ENCODE results near the gene RAB25.
A peak's percentile ranks its signal among the peaks of the same experiment; 100 is the strongest.

RAB25 gene

DNA sequence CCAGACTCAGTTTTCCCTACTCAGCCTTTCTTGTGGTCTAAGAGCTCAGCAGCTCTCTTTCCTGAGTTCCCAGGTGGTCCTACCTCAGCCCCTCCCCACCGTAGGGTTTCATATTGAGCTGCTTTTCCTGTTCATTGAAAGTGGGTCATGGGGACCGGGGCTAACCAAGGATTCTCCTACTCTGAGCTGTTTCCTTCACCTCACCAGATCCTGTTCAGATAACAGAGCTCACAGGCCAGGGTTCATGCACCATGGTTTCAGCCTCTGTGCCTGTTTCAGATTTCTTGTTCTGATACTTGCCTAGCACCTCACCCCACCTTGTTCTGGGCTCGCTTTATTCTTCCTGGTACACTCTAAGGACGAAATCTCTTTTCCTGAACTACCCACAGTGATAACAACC lies 15.9 kb upstream of the RAB25 start:
- TF ChIP-seq, protein P1, sequence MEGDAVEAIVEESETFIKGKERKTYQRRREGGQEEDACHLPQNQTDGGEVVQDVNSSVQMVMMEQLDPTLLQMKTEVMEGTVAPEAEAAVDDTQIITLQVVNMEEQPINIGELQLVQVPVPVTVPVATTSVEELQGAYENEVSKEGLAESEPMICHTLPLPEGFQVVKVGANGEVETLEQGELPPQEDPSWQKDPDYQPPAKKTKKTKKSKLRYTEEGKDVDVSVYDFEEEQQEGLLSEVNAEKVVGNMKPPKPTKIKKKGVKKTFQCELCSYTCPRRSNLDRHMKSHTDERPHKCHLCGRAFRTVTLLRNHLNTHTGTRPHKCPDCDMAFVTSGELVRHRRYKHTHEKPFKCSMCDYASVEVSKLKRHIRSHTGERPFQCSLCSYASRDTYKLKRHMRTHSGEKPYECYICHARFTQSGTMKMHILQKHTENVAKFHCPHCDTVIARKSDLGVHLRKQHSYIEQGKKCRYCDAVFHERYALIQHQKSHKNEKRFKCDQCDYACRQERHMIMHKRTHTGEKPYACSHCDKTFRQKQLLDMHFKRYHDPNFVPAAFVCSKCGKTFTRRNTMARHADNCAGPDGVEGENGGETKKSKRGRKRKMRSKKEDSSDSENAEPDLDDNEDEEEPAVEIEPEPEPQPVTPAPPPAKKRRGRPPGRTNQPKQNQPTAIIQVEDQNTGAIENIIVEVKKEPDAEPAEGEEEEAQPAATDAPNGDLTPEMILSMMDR (IDR thresholded peaks at IDR 0.05; ENCODE audit: borderline replicate concordance, control extremely low read depth, extremely low read depth, insufficient read depth, missing control alignments), result no peak
- in situ Hi-C loops (cut with MboI; ENCODE audit: low sequenced_read_pairs, unreplicated experiment), result no loop called here
- DNase-seq (ENCODE audit: low spot score), result no peak

DNA sequence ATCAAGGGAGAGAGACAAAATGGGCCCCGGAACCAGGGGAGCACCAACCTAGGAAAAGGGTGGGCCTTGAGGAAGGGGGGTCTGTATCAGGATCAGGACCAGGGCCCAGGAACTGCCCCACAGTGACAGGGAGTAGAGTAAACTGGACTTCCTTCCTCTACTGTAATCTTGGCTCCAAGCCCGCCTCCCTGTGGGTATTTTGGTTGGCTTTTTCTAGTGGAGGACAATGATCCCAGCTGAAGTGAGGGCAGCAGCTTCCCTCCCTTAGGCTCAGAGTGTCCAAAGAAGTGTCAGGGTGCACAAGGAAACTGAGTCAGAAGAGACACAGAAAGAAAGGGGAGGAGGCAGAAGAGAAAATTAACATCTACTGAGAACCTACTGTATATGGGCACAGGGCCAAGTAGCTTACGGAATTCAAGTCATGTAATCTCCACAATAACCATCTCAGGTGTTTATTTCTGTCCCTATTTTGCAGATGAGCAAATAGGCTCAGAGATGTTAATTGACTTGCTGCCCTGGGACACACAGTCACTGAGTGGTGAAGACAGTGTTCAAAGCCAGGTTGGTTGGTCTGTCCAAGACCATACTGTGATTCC lies 12.2 kb upstream of the RAB25 start:
- DNase-seq (ENCODE audit: low spot score), result no peak
- in situ Hi-C loops (cut with MboI; ENCODE audit: low sequenced_read_pairs, unreplicated experiment), result no loop called here
- TF ChIP-seq, protein P1 (IDR thresholded peaks at IDR 0.05; ENCODE audit: borderline replicate concordance, control extremely low read depth, extremely low read depth, insufficient read depth, missing control alignments), result no peak

DNA sequence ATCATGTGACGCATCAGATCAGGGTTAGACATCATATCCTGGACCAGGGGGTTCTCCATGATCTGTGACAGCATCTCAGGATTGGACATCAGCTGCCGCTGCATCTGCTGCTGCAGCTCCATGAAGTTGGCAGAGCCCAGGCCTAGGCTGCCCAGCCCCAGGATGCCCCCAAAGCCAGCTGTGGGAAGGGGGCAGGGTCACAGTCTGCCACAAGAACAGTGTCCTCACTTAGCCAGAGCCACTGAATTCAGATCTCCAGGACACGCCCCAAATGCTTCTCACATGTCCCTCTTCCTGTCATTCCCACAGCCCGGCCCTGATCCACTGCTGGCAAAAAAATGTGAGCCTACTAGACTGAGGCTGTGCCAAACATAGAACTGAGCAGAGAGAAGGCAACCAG lies 10.6 kb upstream of the RAB25 start:
- TF ChIP-seq, protein P1 (IDR thresholded peaks at IDR 0.05; ENCODE audit: borderline replicate concordance, control extremely low read depth, extremely low read depth, insufficient read depth, missing control alignments), result no peak
- in situ Hi-C loops (cut with MboI; ENCODE audit: low sequenced_read_pairs, unreplicated experiment), result no loop called here
- no peak for DNase-seq (ENCODE audit: low spot score)

DNA sequence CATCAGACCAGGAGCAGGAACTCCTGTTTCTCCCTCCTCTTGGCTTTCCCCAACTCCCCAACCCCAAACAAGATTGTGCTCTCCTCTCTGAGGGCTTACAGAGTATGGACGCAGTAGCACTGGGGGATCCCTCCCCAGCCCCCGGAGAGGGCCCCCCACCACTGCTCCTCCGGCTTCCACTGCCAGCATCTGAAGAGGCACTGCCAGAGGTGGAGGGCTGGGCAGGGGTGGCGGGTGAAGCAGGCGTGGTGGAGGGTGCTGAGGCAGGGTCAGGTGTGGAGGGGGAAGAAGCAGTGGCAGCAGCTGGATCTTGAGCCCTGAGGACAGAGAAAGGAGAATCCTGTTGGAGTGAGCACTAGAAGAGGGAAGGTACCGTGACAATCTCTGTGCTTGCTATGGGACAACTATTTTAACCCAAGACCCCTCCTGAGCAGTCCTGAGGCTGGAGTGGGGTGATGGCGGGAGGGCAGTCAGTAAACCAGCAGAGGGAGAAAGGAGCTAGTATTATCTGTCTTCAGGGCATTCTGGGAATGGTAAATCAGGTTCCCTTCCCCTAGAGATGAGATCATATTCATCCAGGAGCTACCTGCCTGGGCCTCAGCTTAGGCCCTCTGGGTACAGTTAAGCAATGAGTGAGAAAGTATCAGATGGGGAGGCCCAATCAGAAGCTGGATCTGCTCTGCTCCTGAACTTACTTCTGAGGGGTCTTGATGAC lies 9.8 kb upstream of the RAB25 start:
- in situ Hi-C loops (cut with MboI; ENCODE audit: low sequenced_read_pairs, unreplicated experiment), result no loop called here
- no peak for DNase-seq (ENCODE audit: low spot score)
- TF ChIP-seq, protein P1 (IDR thresholded peaks at IDR 0.05; ENCODE audit: borderline replicate concordance, control extremely low read depth, extremely low read depth, insufficient read depth, missing control alignments), result no peak

DNA sequence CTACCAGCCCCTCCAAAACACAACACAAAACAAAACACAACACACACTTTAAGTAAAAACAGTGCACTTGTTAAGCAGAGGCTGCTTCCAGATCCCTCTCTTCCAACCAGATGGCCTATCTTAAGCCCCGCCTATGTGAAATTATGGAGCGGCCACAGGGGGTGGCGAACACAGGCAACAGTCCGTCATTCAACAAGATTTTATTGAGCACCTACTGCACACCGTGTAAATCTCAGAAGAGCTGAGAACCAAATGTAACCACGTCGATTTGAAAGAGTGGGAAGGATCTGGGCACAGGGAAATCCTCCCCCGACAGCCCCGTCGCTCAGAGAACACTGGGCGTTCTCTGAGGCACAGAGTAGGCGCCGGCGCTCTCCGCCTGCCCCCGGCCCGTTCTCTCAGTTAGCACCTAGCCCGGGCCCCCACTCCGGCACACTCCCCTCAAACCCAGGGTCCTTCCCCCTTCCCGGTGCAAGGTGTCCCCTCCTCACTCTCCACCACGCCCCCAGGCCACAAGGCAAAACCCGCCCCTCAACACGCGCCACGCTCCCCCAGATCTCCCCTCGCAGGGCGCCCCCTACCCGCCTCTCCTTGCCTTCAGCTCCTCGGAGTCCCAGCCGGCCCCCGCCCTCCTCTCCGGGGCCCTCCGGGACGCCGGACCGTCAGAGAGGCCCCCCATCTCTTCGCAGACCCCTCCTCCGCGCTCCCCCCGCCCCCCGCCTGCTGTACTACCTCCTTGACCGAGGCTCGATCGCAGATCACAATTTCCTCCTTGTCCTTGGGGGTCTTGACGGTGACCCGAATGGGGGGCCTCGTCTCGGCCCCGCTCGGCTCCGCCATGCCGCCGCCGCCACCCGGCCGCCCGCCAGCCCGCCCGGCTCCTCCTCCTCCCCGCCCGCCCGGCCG lies 7.8 kb upstream of the RAB25 start:
- in situ Hi-C loops (cut with MboI; ENCODE audit: low sequenced_read_pairs, unreplicated experiment), result no loop called here
- TF ChIP-seq, protein P1 (IDR thresholded peaks at IDR 0.05; ENCODE audit: borderline replicate concordance, control extremely low read depth, extremely low read depth, insufficient read depth, missing control alignments), result peak; percentile 31
- DNase-seq (ENCODE audit: low spot score), result peak; percentile 84

DNA sequence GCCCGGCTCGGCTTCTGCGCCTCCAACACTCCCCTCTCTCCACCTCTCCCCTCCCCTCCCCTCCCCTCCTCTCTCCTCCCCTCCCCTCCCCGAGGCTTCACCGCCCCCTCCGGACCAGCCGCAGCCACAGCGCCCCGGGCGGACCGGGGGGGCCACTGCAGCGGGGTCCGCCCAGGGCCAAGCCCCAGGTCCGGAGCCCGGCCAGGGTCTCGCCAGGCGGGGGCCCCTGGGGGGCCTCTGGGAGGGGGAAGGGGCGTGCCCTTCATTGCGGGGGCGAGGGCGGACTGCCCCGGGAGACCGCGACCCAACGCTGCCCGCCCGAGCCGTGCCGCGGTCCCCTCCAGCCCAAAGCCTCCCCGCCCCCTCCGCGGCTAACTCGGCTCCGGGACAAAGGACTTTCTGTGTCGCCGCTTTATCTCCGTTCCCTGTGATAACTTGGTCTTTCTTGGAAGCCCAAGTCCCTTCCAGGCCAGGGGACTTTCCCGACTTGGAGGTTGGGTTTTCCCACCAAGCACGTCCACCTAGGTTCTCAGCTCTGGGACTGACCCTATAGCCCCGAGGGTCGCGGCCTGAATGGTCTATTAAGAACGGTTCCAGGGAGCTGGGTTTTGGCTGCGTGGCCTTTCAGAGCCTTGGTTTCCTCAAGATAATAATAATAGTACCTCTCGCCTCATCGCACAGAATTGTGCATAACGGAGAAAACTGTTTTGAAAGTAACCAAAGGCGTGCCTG lies 7.0 kb upstream of the RAB25 start, which contains the start of gene UBQLN4:
Gene UBQLN4, minus strand, starts transcription at position 31 of the 732 bp plus-strand sequence. CDS start 97 bp downstream, outside the sequence.
- peak; percentile 95 for DNase-seq (ENCODE audit: low spot score)
- TF ChIP-seq, protein P1 (IDR thresholded peaks at IDR 0.05; ENCODE audit: borderline replicate concordance, control extremely low read depth, extremely low read depth, insufficient read depth, missing control alignments), result peak; percentile 88
- in situ Hi-C loops (cut with MboI; ENCODE audit: low sequenced_read_pairs, unreplicated experiment), result no loop called here

All from GM13976 (cell line).